ENCODE results near the gene OCA2. TPM values are rescaled to one million over a fixed set of nuclear protein-coding genes. Genes with fewer than 3 reads are reported as not detected.
"Not testable (repeated sequence)": the region's sequence is repeated elsewhere in the genome, so short reads cannot be mapped to it uniquely, and the experiment has no call there.

OCA2 gene
- total RNA-seq, 1 donor from 2014 or later = 2.8 TPM

DNA sequence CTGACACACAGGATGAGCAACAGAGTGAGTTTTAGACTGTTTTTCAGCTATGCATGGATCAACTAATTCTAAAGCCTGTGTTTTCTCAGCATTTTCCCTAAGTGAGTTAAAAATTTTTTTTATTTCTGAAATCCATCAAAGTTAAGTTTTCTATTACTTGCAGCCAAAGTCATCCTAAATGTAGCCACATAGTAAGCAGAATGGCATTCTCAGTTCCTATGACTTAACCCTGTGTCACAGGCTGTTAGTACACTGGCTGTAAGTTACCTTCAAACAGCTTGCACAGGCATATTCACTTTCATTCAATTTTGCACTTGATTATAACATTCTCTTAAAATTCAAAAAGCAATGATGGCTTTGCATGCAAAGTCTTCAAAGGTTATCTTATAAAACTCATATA, 368.2 kb downstream of the OCA2 start:
- no peak overlapping the region for H3K27ac Mint-ChIP-seq
- no peak for DNase-seq (ENCODE audit: extremely low spot score, unreplicated experiment)
- H3K4me1 Mint-ChIP-seq (ENCODE audit: unreplicated experiment) = no peaks in the 10 kb centered on the region
- no peaks in the 10 kb centered on the region for H3K36me3 Mint-ChIP-seq
- no peak overlapping the region for H3K4me3 Mint-ChIP-seq
- H3K27me3 Mint-ChIP-seq = peaks cover 4% of the 10 kb centered on the region
- TF ChIP-seq CTCF (conservative IDR thresholded peaks at IDR 0.05) = no peak
- H3K9me3 Mint-ChIP-seq = peaks cover 5% of the 10 kb centered on the region

GRCh38 chr15:27725731-27726130, 373.4 kb downstream of the OCA2 start:
- TF ChIP-seq CTCF (conservative IDR thresholded peaks at IDR 0.05) = no peak
- H3K9me3 Mint-ChIP-seq = no peaks in the 10 kb centered on the region
- no peaks in the 10 kb centered on the region for H3K36me3 Mint-ChIP-seq
- no peak overlapping the region for H3K27ac Mint-ChIP-seq
- no peak for DNase-seq (ENCODE audit: extremely low spot score, unreplicated experiment)
- H3K4me1 Mint-ChIP-seq (ENCODE audit: unreplicated experiment) = no peaks in the 10 kb centered on the region
- peaks cover 7% of the 10 kb centered on the region for H3K27me3 Mint-ChIP-seq
- H3K4me3 Mint-ChIP-seq = no peak overlapping the region

GRCh38 chr15:27723821-27724220, 375.3 kb downstream of the OCA2 start:
- Mint-ChIP-seq H3K9me3 (no peaks in the 10 kb centered on the region), H3K36me3 (no peaks in the 10 kb centered on the region), H3K4me3 (no peak overlapping the region), H3K4me1 (ENCODE audit: unreplicated experiment) (no peaks in the 10 kb centered on the region), H3K27ac (no peak overlapping the region), H3K27me3 (peaks cover 4% of the 10 kb centered on the region)
- DNase-seq (ENCODE audit: extremely low spot score, unreplicated experiment) = no peak
- TF ChIP-seq CTCF (conservative IDR thresholded peaks at IDR 0.05) = no peak

- no peaks in the 10 kb centered on the region for H3K4me1 Mint-ChIP-seq (ENCODE audit: unreplicated experiment)
- no peaks in the 10 kb centered on the region for H3K9me3 Mint-ChIP-seq
- H3K27ac Mint-ChIP-seq = no peak overlapping the region
- H3K27me3 Mint-ChIP-seq = peaks cover 4% of the 10 kb centered on the region
- H3K36me3 Mint-ChIP-seq = no peaks in the 10 kb centered on the region
- no peak for DNase-seq (ENCODE audit: extremely low spot score, unreplicated experiment)
- no peak overlapping the region for H3K4me3 Mint-ChIP-seq
- no peak for TF ChIP-seq CTCF (conservative IDR thresholded peaks at IDR 0.05)
These were observed 377.0 kb downstream of the OCA2 start for GRCh38 chr15:27722102-27722501.

GRCh38 chr15:27714675-27715074, 384.4 kb downstream of the OCA2 start:
- H3K4me3 Mint-ChIP-seq = no peak overlapping the region

DNA sequence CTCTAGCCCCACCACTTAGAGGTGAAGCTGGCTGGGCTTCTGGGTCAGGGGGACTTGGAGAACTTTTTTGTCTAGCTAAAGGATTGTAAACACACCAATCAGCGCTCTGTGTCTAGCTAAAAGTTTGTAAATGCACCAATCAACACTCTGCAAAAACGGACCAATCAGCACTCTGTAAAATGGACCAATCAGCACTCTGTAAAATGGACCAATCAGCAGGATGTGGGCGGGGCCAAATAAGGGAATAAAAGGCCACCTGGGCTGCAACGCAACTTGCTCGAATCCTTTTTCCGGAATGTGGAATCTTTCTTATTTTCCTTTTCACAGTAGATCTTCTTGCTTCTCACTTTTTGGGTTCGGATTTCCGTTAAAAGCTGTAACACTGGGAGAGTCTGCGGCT, 385.3 kb downstream of the OCA2 start:
- not testable (repeated sequence) for H3K4me1 Mint-ChIP-seq (ENCODE audit: unreplicated experiment); DNase-seq (ENCODE audit: extremely low spot score, unreplicated experiment); H3K27me3 Mint-ChIP-seq; H3K4me3 Mint-ChIP-seq; H3K27ac Mint-ChIP-seq; H3K36me3 Mint-ChIP-seq
- peaks cover 10% of the 10 kb centered on the region for H3K9me3 Mint-ChIP-seq

More at GRCh38 chr15:27714675-27715074, 384.4 kb downstream of the OCA2 start:
- Mint-ChIP-seq H3K9me3 (peaks cover 9% of the 10 kb centered on the region), H3K27me3 (no peaks in the 10 kb centered on the region), H3K27ac (no peak overlapping the region), H3K36me3 (no peaks in the 10 kb centered on the region), H3K4me1 (ENCODE audit: unreplicated experiment) (no peaks in the 10 kb centered on the region)
- DNase-seq (ENCODE audit: extremely low spot score, unreplicated experiment) = no peak
- no peak for TF ChIP-seq CTCF (conservative IDR thresholded peaks at IDR 0.05)

Measured in type B pancreatic cell (in vitro differentiated cells).